Stimulated activated CD8-positive, alpha-beta memory T cell treated with anti-CD3 and anti-CD28 coated beads, Interleukin-7, amount 100 ng/mL, for 4 hours (primary cell): ENCODE data around the gene NFATC2.

ENCODE experiments used
- DNase-seq, 2 donors: peaks; one replicate each; pipeline ENCODE4 v3.0.0-alpha.2; 2020; ENCODE audit warnings: low read depth in 2 of 2

Gene NFATC2

DNA sequence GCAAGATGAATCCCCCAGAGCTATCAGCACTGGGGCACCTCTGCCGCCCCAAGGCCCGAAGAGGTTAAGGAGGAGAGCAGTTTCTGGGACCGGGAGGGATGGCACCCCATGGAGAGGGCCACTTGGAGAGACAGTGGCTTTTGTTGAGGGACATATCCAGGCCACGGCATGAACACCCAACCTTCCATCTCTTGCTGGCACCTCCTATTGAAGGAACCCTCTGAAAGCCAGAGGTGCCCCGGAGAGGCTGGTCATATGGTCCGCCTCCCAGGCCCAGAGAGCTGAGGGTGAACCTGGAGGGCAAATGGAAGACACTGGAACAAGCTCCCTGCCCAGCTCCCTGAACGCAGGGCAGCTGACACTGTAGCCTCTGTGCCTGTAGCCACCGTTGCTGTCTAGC is 167.0 kb downstream of the NFATC2 start:
- no peak for DNase-seq

DNA sequence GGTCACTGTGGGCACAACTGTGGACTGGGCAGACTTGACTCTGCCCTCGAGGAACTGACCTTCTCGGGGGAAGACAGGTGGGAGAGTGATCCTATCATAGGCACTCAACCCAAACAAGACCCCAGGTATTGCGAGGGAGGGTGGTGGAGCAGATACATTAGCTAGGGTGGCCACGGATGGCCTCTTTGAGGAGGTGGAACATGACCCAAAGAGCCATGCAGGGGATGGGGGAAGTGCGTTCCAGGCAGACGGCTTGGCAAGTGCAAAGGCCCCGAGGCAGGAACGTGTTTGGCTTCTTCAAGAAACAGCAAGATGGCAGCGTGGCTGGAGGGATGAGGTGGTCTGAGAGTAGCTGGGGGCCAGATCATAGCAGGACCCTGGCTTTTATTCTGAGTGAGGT is 167.6 kb downstream of the NFATC2 start:
- DNase-seq: no peak

DNA sequence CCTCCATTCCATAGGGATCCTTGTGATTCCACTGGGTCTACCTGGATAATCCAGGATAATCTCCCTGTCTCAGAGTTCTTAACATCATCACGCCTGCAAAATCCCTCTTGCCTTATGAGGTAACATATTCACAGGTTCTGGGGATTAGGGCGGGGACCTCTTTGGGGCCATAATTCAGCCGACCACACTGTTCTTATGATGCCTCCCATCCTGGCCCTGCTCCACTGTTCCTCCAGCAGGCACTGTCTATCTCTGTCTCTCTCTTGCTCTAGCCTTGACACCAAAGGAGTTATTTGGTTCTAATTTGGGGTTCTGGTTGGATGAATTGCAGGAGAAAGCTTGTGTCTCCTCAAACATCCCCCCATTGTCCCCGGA is 168.1 kb downstream of the NFATC2 start:
- DNase-seq: no peak

DNA sequence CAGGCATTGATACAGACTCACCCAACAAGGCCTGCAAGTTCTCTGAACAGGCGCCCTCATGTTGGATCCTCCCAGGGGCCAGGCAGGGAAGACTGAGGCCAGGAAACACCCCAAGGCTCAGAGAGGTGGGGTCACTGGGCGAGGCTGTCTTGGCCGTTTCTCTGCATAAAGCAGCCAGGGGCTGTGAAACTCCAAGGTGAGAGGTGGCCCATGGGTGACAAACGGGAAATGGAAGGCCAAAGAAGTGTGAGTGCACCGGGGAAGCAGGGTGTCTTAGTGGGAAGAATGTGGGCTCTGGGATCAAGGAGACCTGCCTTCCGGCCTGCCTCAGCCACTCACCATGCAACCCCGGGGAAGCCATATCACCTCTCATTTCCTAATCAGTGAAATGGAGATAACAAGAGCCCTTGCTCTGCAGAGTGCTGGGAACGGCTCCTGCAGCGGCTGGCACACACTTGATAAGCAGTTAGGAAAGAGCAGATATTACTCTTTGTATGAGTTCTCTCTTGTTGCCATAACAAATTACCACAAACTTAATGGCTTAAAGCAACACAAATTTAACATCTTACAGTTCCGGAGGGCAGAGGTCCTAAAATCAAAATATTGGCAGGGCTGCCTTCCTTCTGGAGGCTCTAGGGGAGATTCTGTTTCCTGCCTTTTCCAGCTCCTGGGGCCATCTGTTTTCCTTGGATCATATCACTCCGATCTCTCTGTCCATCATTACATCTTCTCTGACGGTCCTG is 168.6 kb downstream of the NFATC2 start:
- no peak for DNase-seq

DNA sequence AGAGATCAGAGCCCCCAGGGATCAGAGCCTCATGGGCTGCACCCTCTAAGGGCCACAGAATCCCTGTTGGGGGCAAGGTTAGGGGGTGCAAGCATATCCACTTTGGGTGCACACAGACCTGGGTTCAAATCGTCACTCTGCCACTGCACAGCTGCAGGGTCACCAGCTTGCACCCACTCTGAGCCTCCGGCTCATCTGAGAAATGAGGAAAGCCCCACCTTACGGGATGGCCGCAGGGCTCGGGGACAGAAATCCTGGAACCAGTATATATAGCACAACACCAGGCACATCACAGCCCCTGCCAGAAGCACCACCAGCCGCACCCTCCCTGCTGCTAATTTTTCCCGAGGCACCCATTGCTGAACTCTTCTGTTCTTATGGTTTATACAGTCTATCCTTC is 169.6 kb downstream of the NFATC2 start:
- no peak for DNase-seq

DNA sequence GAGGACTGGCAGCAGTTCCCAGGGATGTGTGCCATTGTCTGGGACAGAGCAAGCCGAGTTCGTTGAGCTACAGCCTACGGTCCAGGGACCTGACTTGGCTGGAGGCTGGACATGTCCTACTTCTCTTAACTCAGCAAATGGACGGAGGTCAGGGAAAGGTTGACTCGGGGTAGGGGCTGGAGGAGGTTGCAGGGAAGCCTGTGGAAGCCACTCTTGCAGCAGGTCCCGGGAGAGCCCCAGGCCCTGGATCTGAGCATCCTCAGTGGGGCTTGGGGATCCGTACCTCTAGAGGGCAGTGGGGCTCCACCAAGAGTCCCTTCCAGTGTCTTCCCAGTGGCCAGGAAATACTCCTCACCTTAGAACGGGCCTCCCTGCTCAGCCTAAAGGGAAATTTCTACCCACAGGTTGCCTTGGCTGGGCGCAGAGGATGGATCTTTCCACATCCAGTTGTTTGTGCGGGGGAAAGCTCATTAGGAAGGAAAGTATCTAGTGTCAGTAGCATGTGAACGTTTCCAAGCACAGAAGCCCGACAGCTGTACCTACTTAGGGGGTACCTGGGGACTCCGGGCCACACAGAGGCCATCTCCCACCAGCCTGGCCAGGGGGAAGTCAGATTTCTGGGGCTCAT is 170.2 kb downstream of the NFATC2 start:
- DNase-seq: peak; percentile 14 to 24

DNA sequence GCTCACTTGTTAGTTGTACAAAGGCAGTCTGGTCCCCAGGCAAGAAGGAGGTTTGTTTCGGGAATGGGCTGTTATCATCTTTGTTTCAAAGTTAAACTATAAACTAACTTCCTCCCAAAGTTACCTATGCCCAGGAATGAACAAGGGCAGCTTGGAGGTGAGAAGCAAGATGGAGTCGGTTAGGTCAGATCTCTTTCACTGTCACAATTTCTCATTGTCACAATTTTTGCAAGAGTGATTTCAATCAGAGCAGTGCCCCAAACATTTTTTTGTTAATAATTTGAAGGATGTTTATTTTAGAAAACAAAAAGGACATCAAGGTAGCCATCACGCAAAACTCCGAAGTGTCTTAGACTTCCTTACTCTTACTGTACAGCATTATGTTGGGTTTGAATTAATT is 170.8 kb downstream of the NFATC2 start:
- DNase-seq: no peak

DNA sequence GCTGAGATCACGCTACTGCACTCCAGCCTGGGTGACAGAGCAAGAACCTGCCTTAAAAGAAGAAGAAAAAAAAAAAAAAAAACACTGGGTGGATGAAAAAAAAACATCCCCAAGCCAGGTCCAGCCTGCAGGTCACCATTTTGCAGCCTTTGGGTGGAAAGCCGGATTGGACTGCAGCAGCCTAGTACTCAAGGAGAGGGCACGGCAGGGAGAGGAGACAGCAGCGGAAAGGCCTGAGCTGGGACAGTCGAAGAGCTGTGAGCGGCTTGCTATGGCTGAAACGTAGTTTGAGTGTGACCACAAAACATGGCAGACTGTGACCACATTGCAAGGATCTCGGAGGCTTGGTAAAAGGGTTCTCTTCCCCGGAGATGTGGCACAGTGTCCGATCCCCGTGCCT is 173.0 kb downstream of the NFATC2 start:
- no peak for DNase-seq

DNA sequence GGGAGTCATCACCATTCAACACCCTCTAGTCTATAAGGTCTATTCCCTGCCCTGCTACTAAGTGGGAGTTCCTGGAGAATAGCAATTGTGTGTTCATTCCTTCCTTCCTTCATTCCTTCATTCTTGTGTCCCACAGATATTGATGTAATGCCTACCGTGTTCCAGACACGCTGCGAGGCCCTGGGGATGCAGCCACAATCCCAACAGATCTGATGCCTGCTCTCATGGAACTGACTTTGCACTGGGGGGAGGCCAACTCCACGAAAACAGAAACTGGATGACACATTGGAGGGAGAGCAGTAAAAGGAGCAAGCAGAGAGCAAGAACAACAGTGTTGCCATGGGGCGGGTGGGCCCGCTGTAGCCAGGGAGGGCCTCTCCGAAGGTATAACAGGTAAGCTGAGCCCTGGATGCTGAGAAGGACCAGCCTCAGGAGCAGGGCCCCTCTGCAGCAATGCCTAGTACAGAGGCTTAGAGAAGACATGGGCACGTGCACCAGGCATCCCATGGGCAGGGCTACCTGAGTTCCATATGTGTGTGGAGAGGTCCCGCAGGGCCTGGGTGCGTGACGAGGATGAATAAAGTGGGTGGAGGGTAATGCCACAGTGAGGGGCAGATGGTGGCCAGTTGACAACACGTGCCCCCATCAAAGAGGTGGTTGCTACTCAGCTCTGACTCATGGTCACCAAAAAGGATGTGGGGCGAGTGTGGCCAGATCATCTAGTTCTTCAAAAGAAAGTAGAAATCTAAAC is 173.9 kb downstream of the NFATC2 start:
- DNase-seq: no peak

DNA sequence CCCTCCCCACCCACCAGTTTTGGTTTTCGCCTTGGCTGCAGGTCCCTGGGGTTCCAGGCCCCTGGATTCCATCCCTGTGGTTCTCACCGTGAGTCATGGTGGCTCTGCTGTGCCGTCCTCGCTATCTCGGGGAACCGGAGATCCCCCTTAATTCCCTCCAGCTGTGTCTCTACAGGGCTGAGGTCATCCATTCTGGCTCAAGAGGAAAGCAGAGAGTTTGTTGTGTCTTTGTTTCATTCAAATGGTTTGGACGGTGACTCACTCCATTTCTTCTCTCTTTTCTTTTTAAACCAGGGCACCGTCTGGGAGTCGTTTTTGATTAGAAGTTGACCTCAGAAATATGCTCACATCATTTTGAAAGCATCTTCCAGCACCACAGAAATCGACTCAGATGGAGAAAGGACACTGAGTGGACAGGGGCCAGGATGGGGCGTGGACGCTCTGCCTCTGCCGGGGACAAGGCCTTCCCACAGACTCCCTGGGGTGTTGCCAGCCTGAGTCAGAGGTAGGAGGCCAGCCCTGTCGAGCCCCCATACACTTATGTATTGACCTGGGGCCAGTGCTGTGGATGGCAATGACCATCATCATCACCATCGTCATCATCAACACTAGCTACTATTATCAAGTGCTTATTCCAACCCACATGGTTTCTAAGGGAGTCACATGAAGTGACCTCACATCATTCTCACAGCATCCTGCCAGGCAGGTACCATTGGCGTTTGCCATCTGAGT is 176.2 kb downstream of the NFATC2 start:
- DNase-seq: no peak

DNA sequence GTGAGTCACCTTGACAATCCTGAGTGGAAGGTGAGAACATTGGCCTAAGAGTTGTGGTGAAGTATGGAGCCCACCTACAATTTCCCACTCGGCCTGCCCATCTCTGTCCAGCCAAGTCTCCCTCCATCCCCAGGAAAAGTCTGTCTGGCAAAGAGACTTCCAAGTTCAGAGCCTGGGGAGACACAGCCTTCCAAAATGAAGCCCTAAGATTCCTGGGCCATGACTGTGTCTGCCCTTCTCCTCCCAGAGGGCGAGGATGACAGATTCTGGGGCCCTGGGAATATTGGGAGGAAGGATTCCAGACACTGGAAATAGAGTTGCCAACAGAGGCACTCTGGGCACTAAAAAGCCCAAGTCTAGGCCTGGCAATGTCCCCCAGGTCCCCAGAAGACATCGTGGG is 176.8 kb downstream of the NFATC2 start:
- no peak for DNase-seq

DNA sequence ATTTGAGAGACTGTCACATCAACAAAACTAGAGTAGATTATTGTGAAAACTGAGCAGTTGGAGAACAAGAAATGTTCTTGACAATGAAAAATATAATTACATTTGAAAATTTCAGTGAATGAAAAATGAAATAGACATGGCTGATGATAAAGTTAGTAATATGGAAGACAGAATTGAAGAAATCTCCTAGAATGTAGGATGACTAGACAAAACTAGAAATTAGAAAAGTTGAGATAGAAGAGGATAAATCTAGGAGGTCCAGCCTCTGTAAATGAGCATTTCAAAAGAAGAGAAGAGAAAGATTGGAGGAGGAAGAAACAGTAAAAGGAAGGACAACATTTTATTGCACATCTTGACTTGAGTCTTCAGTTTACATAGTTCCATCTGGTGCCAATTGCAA is 178.7 kb downstream of the NFATC2 start:
- no peak for DNase-seq

DNA sequence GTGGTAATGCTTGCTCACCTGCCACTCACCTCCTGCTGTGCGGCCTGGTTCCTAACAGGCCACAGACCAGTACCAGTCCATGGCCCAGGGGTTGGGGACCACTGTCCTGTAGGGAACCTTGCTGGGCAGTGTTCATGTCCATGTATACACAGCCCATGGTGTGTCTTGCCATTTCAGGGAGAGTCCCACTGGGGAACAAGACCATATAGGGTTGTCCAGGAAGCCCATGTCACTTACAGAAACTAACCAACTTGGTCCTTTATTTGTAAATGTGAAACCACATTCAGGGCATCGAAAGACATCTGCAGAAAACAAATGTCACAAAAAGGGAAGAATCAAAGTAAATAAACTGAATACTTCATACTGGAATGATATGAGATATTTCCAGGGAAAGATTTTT is 179.1 kb downstream of the NFATC2 start:
- DNase-seq: no peak

DNA sequence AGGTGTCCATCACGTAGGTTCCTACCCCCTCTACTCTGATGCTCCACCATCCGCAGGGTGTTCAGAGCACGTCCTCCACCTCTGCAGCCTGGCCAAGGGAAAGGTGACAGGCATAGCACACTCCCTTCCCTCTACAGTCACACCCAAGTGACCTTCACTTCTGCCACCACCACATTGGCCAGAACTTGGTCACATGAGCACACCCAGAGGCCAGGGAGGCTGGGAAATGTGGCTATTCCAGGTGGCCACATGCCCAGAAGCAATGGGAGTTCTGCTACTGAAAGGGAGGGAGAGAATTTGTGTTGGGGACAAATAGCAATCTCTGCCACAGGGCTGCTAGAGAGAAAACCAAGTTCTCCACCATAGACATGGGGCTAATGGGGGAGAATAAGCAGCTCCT is 180.3 kb downstream of the NFATC2 start:
- no peak for DNase-seq

DNA sequence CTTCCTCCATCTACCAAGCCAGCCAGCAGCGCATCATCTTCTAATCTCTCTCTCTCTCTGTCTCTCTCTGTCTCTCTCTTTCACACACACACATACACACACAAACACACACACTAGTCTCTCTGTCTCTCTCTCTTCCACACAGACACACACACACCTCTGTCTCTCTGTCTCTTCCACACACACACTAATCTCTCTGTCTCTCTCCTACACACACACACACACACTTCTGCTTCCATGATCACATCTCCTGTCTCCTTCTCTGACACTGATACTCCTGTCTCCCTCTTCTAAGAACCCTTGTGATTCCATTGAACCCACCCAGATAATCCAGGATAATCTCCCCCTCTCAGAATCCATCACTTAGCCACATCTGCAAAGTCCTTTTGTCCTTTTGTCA is 181.3 kb downstream of the NFATC2 start:
- DNase-seq: no peak

DNA sequence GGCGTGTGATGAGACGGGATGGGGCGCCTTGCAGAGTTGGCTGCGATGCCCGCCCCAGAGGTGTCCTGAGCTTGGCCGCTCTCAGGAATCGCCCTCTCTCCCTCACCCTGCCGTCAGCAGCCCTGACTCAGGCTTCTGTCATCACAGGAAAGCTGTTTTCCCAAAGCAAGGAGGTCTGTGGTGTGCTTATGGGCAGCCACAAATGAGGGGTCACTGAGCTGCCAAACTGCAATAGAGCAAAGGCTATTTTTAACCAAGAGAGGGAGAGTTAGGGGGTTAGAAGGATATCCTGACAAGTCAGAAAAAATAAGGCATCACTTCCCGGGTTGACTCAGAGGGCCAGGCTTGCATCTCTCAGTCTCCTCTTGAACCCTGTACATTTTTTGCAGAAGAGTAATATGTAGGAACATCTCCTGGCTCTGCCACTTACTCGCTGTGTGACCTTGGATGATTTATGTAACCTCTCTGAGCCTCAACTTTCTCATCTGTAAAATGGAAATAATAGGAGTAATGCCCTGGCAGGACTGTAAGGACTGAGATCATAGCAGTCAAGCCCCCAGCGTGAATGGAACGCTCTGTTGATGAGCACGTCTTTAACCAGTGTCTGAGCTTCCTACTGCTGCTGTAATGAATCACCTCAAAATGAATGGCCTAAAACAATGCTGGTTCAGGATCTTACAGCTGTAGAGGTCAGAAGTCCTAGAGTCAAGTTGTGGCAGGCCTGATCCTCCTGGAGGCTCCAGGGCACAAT is 181.9 kb downstream of the NFATC2 start:
- DNase-seq: no peak

DNA sequence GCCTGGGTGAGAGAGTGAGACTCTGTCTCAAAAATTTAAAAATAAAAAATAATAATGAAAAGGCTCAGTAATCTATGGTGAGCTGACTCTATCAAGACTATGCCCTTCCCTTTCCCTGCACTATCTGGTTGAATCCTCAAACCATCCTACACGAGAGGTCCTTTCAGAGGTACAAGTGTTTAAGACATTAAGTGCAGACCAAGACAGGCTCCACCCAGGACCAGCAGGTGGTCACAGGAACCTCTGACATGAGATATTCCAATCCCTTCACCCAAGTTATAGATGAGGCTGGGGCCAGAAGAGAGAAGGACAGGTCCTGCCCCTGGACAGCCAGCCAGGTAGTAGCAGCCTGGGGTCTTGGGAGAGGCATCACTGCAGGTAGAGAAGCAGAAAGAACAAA is 182.6 kb downstream of the NFATC2 start:
- DNase-seq: no peak

DNA sequence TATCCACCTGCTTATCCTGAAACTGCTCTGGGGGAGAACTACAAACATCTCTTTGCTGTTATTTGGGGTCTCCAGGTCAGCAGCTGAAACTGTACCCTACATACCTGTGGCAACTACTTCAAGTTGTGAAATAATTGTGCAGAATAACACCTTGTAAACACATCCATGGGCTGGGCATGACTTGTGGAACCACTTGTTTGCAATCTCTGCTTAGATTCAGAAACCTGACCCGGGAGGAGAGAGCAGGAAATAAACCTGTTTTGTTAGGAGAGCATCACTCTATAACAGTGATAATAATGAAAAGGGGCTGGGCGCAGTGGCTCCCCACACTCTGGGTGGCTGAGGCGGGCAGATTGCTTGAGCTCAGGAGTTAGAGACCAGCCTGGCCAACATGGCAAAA is 183.1 kb downstream of the NFATC2 start:
- DNase-seq: no peak

DNA sequence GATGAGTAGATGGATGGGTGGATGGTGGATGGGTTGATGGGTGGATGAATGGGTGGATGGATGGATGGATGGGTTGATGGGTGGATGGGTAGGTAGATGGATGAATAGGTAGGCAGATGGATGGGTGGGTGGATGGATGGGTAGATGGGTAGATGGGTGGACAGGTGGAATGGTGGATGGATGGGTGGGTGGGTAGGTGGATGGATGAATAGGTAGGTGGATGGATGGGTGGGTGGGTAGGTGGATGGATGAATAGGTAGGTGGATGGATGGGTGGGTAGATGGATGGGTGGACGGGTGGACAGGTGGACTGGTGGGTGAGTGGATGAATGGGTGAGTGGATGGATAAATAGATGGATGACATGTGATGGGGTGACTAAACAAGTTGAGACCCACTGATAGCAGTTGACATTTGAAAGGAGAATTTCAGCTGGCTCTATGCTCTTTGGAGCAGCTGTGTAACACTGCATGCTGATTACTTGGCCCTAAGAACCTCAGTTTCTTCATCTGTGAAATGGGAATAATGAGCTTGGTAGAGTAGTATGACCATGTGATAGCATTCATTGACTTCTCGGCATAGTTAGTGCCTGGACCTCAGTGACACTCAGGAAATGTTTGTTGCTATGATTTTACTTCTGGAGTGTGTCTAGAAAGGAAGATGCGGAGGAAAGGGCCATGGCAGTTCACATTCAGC is 184.3 kb downstream of the NFATC2 start:
- DNase-seq: no peak

DNA sequence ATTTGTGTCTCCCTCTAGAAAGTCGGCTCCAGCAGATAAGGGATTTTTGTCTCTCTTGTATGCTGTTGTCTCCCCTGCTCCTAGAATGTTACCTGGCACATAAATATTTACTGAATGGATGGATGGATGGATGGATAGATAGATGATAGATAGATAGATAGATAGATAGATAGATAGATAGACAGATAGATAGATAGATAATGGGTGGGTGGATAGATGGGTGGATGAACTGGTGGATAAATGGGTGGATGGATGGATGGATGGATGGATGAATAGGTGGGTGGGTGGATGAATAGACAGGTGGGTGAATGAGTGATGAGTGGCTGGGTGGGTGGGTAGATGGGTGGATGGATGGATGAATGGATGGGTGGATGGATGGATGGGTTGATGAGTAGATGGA is 185.0 kb downstream of the NFATC2 start:
- DNase-seq: no peak

DNA sequence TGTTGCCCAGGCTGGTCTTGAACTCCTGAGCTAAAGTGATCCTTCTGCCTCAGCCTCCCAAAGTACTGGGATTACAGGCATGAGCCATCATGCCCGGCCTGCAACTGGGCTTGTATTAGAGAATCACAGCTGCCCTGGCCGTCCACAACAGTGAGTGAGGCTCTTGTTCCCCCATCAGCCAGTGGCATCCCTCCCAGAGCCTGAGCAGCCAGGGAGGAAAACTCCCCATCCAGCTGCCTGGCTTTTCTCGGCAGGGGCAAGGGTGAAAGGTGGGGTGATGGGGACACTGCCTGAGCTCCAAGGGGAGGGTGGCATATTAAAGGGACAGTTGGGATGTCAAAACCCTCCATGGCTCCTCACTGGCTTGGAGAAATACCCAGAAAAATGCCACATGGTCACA is 185.6 kb downstream of the NFATC2 start:
- DNase-seq: no peak
